ENCODE results near the gene PRDM8.

- no peak for TF ChIP-seq POLR2AphosphoS5 (IDR thresholded peaks at IDR 0.05; ENCODE audit: borderline replicate concordance, low read depth, low read length)
- TF ChIP-seq FOXP2 (optimal IDR thresholded peaks at IDR 0.05; ENCODE audit: control extremely low read depth, extremely low read length, insufficient read depth) = no peak
Measured at GRCh38 chr4:80186676-80187075, 10.6 kb upstream of the PRDM8 start.
